NK-92 treated with Interleukin-12 subunit alpha and Interleukin-12 subunit beta, amount 100 ng/mL, for 24 hours (cell line): ENCODE data around the gene OR5AC2.
A peak's percentile ranks its signal among the peaks of the same experiment; 100 is the strongest.

Experiments
- DNase-seq: peaks from one replicate; lab custom pipeline; 2025; lab: John Stamatoyannopoulos, UW

OR5AC2 gene

DNA sequence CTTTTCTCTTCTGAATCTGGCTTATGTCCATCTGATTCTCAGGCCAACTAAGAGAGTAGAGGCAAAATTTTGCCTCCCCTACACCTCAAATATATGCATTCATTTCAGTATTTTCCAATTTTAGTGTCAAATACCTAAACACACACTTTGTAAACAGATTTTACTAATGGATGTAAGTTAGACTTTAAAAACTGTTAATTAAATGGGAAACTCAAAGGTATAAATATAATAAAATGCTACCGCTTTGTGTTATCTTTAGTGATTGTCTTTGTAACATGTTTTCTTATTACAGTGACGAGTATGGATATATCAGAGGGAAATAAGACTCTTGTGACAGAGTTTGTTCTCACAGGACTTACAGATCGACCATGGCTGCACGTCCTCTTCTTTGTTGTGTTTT, at the start of gene OR5AC2:
Gene OR5AC2 (plus strand): TSS at position 301 of the 400 bp plus-strand sequence. CDS start 0 bp downstream, at position 301.
- DNase-seq = no peak

GRCh38 chr3:98038286-98038685, 48.7 kb upstream of the OR5AC2 start:
- DNase-seq = no peak

DNA sequence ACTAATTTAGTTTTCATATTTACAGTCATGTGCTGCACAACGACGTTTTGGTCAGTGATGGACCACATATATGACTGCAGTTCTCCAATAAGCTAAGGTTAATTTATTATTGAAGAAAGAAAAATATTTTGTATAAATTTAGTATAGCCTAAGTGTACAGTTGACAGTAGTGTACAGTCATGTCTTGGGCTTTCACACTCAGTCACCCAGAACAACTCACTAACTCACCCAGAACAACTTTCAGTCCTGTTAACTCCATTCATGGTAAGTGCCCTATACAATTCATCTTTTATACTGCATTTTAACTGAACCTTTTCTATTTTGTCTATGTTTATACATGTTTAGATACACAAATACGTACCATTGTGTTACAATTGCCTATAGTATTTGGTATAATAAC, 48.1 kb upstream of the OR5AC2 start:
- DNase-seq = no peak

DNA sequence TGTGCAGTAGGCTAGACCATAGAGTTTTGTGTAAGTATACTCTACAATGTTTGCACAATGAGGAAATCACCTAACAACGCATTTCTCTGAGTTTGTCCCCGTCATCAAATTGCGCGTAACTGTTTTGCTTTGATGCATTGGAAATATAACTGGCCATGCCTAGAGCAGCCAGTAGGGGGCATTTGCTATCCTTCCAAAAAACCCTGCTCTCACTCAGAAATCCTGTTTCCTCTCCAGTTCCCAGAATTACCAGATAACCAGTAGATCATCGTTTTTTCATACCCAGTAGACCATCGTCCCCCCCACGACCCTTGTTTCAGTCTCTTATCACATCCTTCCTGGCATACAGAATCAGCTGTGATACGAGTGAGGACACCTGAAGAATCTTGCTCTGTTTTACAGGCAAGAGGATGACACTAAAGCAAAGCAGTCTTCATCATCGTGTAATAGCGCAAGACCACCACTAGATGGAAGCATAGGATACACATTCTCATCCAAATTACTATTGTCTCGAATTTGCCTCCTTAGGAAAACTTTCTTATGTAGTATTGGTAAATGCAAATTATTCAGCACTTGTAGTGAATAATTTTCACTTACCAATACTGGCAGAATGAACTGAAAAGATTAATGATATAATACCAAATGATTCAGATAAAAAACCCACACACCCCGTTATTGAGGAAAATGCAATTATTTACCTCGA, 47.5 kb upstream of the OR5AC2 start:
- peak; percentile 38 for DNase-seq

DNA sequence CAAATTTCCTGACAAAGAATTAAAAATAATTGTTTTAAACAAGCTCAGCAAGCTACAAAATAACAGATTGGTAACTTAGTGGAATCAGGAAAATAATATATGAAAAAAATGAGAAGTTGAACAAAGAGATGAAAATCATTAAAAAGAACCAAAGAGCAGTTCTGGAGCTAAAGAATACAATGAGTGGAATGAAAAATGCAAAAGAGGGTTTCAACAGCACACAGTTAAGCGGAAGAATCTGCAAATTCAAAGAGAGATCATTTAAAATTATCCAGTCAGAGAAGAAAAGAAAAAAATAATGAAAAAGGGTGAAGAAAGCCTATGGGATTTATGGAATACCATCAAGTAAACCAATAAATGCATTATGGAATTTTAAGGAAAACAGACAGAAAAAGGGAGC, 45.6 kb upstream of the OR5AC2 start:
- no peak for DNase-seq

GRCh38 chr3:98048586-98048985, 38.4 kb upstream of the OR5AC2 start:
- no peak for DNase-seq

DNA sequence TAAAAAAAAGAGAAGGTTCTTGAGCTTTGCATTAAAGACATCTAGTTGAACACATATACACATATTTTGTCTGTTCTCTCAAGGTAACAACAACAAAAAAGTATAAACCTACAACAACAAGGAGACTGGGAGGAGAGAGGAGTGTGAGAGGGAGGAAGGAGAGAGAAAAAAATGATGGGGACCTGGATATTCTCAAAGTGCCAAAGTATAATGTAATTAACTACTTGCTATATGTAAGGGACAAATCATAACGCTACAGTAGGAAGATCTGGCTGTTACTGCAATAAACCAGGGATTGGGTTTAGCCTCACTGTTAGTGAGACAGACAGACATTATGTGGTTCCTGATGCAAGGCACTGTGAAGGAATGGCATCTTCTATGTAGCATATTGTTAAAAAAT, 37.7 kb upstream of the OR5AC2 start:
- DNase-seq = no peak

GRCh38 chr3:98056035-98056434, 30.9 kb upstream of the OR5AC2 start:
- no peak for DNase-seq

DNA sequence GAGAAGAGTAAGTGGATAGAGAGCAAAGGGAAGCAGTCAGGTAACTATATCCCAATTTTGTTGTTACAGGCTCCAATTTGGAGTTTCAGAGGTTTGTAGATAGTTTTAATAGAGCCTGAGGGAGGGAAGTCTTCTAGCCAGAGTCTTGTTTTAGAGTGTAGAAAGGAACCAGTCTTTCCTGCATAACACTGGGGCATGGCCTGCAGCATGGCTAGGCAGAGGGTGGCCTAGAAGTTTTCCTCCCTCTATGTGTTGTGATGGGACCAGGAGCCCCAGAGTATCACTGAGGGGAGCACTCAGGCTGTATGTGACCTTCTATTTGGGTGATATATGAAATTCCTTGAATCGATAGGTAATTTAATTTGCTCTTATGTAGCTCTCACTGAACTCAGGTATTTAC, 29.3 kb upstream of the OR5AC2 start:
- DNase-seq = no peak

DNA sequence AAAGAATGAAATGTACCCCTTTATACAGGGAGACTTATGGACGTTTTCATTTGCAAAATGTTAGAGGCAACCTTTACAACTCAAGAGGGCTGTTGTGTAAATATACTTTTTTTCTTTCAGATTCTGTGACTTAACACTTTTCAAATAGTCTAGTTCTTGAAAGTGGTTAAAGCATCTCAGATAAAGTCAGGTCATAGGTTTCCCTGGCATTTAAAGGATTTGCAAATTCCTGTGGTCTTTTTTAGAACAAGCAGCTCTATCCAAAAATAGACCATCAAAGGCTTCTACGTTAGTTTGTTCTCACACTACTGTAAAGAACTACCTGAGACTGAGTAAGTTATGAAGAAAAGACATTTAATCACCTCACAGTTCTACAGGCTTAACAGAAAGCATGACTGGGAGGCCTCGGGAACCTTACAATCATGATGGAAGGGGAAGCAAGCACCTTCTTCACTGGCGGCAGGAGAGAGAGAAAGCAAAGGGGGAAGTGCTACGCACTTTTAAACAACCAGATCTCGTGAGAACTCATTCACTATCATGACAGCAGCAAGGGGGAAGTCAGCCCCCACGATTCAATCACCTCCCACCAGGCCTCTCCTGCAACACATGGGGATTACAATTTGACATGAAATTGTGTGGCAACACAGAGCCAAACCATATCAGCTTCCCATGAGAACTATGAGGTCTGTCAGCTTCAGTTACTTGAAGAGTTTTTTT, 28.6 kb upstream of the OR5AC2 start:
- DNase-seq = no peak

DNA sequence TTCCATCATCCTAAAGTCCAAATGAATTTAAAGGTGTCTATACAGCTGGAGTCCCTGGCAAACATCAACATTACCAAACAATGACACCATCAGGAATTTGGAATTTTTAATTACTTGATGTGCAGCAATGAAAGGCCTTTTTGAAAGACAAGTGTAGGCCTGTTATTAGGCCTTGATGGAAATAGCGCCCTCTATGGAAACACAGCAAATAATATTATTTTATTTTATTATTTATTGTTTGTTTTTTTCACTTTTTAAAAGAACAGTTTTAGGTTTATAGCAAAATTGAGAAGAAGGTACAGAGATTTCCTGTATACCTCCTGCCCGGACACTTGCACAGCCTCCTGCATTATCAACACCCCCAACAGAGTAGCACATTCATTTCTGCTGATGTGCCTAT, 18.1 kb upstream of the OR5AC2 start:
- DNase-seq = no peak

- no peak for DNase-seq
Measured at GRCh38 chr3:98070840-98071239, 16.1 kb upstream of the OR5AC2 start.

GRCh38 chr3:98073486-98073885, 13.5 kb upstream of the OR5AC2 start:
- DNase-seq = no peak

DNA sequence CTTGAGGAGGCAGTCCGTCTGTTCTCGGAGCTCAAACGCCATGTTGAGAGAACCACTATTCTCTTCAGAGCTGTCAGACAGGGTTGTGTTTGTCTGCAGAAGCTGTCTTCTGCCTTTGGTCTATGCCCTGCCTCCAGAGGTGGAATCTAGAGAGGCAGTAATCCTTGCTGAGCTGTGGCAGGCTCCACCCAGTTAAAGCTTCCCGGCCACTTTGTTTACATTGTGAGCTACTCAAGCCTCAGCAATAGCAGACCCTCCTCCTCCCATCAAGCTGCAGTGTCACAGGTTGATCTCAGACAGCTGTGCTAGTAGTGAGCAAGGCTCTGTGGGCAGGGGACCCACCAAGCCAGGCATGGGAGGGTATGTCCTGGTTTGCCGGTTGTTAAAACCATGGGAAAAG, 8.9 kb downstream of the OR5AC2 start:
- no peak for DNase-seq

- no peak for DNase-seq
Measured at GRCh38 chr3:98099848-98100247, 12.9 kb downstream of the OR5AC2 start.

DNA sequence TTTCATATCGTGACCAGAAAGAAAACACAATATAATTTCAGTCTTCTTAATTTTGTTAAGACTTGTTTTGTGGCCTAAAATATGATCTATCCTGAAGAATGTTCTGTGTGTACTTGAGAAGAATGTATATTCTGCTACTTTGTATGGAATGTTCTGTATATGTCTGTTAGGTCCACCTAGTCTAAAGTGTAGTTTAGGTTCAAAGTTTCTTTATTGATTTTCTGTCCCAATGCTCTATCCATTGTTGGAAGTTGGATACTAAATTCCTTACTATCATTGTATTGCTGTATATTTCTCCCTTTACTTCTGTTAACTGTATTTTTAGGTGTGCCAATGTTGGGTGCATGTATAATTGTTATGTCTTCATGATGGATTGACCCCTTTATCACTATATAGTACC, 21.2 kb downstream of the OR5AC2 start:
- DNase-seq = no peak

GRCh38 chr3:98109807-98110549, 23.0 kb downstream of the OR5AC2 start:
- DNase-seq = no peak

DNA sequence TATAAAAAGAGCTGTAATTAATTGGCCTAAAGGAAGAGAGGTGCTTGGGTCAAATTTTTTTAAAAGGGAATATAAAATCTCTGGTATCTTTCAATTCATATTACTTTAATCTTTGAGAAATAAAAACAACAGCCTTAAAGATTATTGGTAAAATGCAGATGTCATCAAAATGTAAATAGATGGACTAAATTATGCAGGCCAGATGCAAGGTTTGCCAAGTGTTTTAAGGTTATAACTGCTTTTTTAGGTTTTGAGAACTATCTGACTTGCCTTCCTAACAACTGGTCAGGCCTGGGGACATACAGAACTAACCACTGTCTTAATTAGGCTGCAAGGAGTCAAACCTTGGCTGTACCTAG, 23.6 kb downstream of the OR5AC2 start:
- no peak for DNase-seq

GRCh38 chr3:98114264-98114663, 27.3 kb downstream of the OR5AC2 start:
- DNase-seq = no peak

DNA sequence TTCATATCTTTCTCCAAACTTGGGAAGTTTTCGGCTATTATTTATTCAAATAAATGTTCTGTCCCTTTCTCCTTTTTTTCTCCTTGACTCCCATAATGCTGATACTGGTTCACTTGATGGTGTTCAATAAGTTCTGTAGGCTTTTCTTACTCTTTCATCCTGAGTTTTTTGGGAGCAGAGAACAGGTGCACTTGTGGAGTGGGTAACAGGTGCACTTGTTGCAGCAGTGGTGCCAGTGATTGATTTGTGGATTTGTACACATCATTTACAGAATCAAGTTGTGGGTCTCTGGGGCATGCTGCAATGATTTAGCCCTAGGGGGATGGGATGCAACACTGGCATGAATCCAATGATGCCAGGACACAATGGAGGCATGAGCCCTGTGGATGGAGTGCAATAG, 28.7 kb downstream of the OR5AC2 start:
- no peak for DNase-seq

DNA sequence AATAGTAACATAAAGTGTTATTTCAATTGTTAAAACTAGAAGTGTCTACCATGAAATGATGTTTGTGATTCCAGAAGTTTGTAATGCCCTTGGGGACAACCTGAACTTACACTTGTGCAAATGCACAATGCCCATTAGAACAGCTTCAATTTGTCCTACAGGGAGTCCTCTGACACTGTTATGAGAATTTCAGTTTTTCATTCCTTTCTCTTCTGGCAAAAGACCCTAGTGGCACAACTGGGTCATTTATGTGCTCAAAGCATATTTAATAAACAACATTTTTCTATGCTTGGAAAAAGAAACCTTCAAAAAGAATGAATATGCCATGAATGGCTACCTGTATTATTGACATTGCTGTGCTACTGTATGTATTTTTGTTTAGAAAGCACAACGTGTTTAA, 43.4 kb downstream of the OR5AC2 start, which contains the start of gene OR5H1:
Gene OR5H1 (plus strand): TSS at position 301 of the 400 bp plus-strand sequence. CDS start 1,977 bp downstream, outside the sequence.
- DNase-seq = no peak

DNA sequence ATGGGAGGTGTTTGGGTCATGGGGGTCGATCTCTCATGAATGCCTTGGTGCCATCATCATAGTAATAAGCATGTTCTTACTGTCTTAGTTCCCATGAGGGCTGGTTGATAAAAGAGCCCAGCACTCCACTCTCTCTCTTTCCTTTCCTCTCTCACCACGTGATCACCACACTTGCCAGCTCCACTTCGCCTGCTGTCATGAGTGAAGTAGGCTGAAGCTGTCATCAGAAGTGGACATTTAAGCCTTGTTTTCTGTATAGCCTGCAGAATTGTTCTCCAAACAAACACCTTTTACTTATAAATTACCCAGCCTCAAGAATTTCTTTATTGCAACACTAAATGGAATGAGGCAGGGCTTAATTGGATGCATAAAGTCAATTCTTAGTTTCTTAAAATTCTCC, 49.7 kb downstream of the OR5AC2 start:
- no peak for DNase-seq
